Neuronal stem cell (in vitro differentiated cells): ENCODE results near the gene ERC1.

Experiments used
- DNase-seq: peaks from one replicate; pipeline ENCODE4 v3.0.0-alpha.2; 2013; ENCODE audit warnings: low spot score
- H2AFZ ChIP-seq: one replicate; pipeline ENCODE4 v1.6.1; 2013; ENCODE audit warnings: mild to moderate bottlenecking, low read length, inconsistent platforms
- H2AK5ac ChIP-seq: 2 replicates; pipeline ENCODE4 v1.6.1; 2013; ENCODE audit warnings: low read depth, mild to moderate bottlenecking, inconsistent platforms, low read length, moderate library complexity, mixed read lengths
- H2BK120ac ChIP-seq: 2 replicates; pipeline ENCODE4 v1.6.1; 2013; ENCODE audit warnings: low read depth, mild to moderate bottlenecking, inconsistent platforms, low read length, moderate library complexity, mixed read lengths
- H2BK12ac ChIP-seq: one replicate; pipeline ENCODE4 v1.6.1; 2013; ENCODE audit warnings: low read length, inconsistent platforms
- H2BK15ac ChIP-seq: 2 replicates; pipeline ENCODE4 v1.6.1; 2013; ENCODE audit warnings: mild to moderate bottlenecking, low read length, inconsistent platforms, mixed read lengths
- H2BK5ac ChIP-seq: one replicate; pipeline ENCODE4 v1.6.1; 2013; ENCODE audit warnings: inconsistent platforms, mild to moderate bottlenecking, low read length, moderate library complexity
- H3K14ac ChIP-seq: one replicate; pipeline ENCODE4 v1.6.1; 2013; ENCODE audit warnings: low read length, inconsistent platforms
- H3K18ac ChIP-seq: 2 replicates; pipeline ENCODE4 v1.6.1; 2013; ENCODE audit warnings: low read length, inconsistent platforms
- H3K23ac ChIP-seq: 2 replicates; pipeline ENCODE4 v1.6.1; 2013; ENCODE audit warnings: low read depth, mild to moderate bottlenecking, mixed read lengths, low read length, inconsistent platforms; ENCODE audit not compliant: poor library complexity
- H3K27ac ChIP-seq: replicated peaks from 3 replicates; pipeline ENCODE4 v1.5.1; 2013; ENCODE audit warnings: low read length, inconsistent platforms
- H3K27me3 ChIP-seq, 3 experiments: 2 replicates each; pipeline ENCODE4 v1.6.1; 2013; ENCODE audit warnings: low read length in 3 of 3, mild to moderate bottlenecking in 2 of 3, inconsistent platforms in 1 of 3, low read depth in 1 of 3, mixed read lengths in 1 of 3, moderate library complexity in 1 of 3; ENCODE audit not compliant: control insufficient read depth in 3 of 3, insufficient read depth in 3 of 3
- H3K36me3 ChIP-seq, 2 donors: replicated peaks in 1 of 2; 2 replicates each; pipeline ENCODE4 v1.6.1; 2013; ENCODE audit warnings: low read length in 2 of 2; ENCODE audit not compliant: control insufficient read depth in 2 of 2, insufficient read depth in 2 of 2
- H3K4ac ChIP-seq: 2 replicates; pipeline ENCODE4 v1.6.1; 2013; ENCODE audit warnings: inconsistent platforms, mild to moderate bottlenecking, low read length, moderate library complexity
- H3K4me1 ChIP-seq, 2 donors: 1 replicate in 1 of 2; 2 replicates in 1 of 2; pipeline ENCODE4 v1.6.1; 2013; ENCODE audit warnings: low read length in 2 of 2, low read depth in 1 of 2; ENCODE audit not compliant: control insufficient read depth in 2 of 2, insufficient read depth in 1 of 2
- H3K4me2 ChIP-seq: one replicate; pipeline ENCODE4 v1.6.1; 2013; ENCODE audit warnings: mild to moderate bottlenecking, low read length, inconsistent platforms; ENCODE audit not compliant: insufficient read depth, poor library complexity, severe bottlenecking
- H3K4me3 ChIP-seq, 2 donors: 2 replicates each; pipeline ENCODE4 v1.5.1; 2013; ENCODE audit warnings: low read length in 2 of 2, mild to moderate bottlenecking in 2 of 2, inconsistent platforms in 1 of 2, moderate library complexity in 1 of 2
- H3K79me1 ChIP-seq: one replicate; pipeline ENCODE4 v1.6.1; 2013; ENCODE audit warnings: low read depth, mild to moderate bottlenecking, inconsistent platforms, low read length, moderate library complexity
- H3K9ac ChIP-seq: one replicate; pipeline ENCODE4 v1.6.1; 2013; ENCODE audit warnings: mild to moderate bottlenecking, low read depth, low read length, inconsistent platforms; ENCODE audit not compliant: poor library complexity
- H3K9me3 ChIP-seq, 2 donors: replicated peaks in 1 of 2; 2 replicates each; pipeline versions ENCODE3 to v1.6.1; 2013; ENCODE audit warnings: low read length in 2 of 2, mild to moderate bottlenecking in 2 of 2, inconsistent platforms in 1 of 2, low read depth in 1 of 2, mixed read lengths in 1 of 2, moderate library complexity in 1 of 2; ENCODE audit not compliant: control insufficient read depth in 2 of 2, insufficient read depth in 1 of 2
- H4K8ac ChIP-seq: one replicate; pipeline ENCODE4 v1.6.1; 2013; ENCODE audit warnings: low read depth, mild to moderate bottlenecking, inconsistent platforms, low read length, moderate library complexity
- H4K91ac ChIP-seq: one replicate; pipeline ENCODE4 v1.6.1; 2013; ENCODE audit warnings: low read length, low read depth, mild to moderate bottlenecking, inconsistent platforms; ENCODE audit not compliant: poor library complexity
- WGBS, 2 donors: extraction: QIAGEN DNeasy Blood & Tissue Kit; methylation state at CpG; one replicate each; pipeline ENCODE4 v1.1.7; 2013; ENCODE audit warnings: missing lambda C conversion rate in 2 of 2, mixed read lengths in 1 of 2; ENCODE audit not compliant: insufficient read length in 2 of 2, insufficient replicate concordance in 1 of 2; ENCODE audit errors: extremely low coverage in 2 of 2; 5-methylcytosine and 5-hydroxymethylcytosine counted together

ERC1 gene

DNA sequence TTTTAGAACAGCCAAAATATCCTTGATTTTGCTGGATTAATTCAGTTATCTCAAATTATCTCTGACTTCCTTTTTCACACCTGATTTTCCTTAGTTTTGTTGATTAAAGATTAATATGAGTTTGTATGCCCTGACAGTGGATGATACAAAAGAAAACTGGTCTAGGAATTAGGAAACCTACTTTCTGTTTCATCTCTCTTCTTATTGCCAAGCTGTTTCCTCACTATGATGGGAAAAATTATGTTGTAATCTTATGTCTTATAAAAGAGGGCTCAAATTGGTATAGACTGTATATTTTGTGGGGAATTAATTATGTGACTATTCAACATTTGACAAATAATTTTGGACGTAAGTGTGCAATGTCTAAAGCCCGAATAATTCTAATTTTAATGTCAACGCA lies 331.8 kb downstream of the ERC1 start:
- Histone ChIP-seq H4K8ac (no peak overlapping the region), H4K91ac (no peak overlapping the region), H2BK12ac (no peak overlapping the region), H2BK5ac (no peak overlapping the region), H3K79me1 (no peaks in the 10 kb centered on the region), H3K27ac (no peak overlapping the region), H3K9ac (no peak overlapping the region), H2BK15ac (no peak overlapping the region), H3K4ac (no peak overlapping the region), H3K18ac (no peak overlapping the region), H3K9me3 (no peaks in the 10 kb centered on the region), H3K4me3 (no peak overlapping the region), H3K27me3 (no peaks in the 10 kb centered on the region), H3K4me2 (no peak overlapping the region), H2AK5ac (no peak overlapping the region), H3K14ac (no peak overlapping the region), H2AFZ (no peak overlapping the region), H2BK120ac (no peak overlapping the region), H3K4me1 (peaks cover 3 to 8% of the 10 kb centered on the region in 2 donors), H3K36me3 (no peaks in the 10 kb centered on the region), H3K23ac (no peak overlapping the region)
- no peak for DNase-seq
- no CpG with 5 or more reads among the region's 3 CpGs for WGBS, 2 donors

DNA sequence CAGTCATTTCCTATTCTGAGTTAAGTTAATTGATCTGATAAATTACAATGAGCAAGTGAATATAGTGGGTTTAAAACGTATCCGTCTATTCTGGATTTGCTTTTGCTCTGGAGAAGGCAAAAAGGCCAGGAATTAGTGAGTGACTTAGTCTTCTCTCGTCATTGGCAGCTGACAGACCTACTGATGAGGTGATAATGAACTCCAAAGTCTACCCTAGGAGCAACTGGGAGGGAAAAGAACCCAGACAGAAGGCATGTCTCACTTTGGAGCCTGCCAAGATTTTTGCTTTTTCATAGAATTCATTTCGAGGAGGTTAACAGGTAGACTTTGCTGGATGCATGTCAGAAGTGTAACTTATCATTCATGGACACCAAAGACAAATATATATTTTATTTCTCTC lies 333.1 kb downstream of the ERC1 start:
- H3K18ac ChIP-seq: no peak overlapping the region
- H3K4me1 ChIP-seq: no peaks in the 10 kb centered on the region
- no peak overlapping the region for H2AFZ ChIP-seq
- H2AK5ac ChIP-seq: no peak overlapping the region
- no peaks in the 10 kb centered on the region for H3K9me3 ChIP-seq
- no peak overlapping the region for H2BK12ac ChIP-seq
- H3K36me3 ChIP-seq: no peaks in the 10 kb centered on the region
- no peak overlapping the region for H2BK15ac ChIP-seq
- H3K23ac ChIP-seq: no peak overlapping the region
- H2BK5ac ChIP-seq: no peak overlapping the region
- H3K27me3 ChIP-seq: no peaks in the 10 kb centered on the region
- H2BK120ac ChIP-seq: no peak overlapping the region
- H3K9ac ChIP-seq: no peak overlapping the region
- no peak overlapping the region for H3K4ac ChIP-seq
- no peak overlapping the region for H4K91ac ChIP-seq
- H3K79me1 ChIP-seq: no peaks in the 10 kb centered on the region
- H3K4me3 ChIP-seq: no peak overlapping the region
- no peak for DNase-seq
- no peak overlapping the region for H3K4me2 ChIP-seq
- no peak overlapping the region for H3K14ac ChIP-seq
- no peak overlapping the region for H3K27ac ChIP-seq
- no peak overlapping the region for H4K8ac ChIP-seq
- no CpG with 5 or more reads among the region's 4 CpGs for WGBS, 2 donors

GRCh38 chr12:1324910-1325309 lies 333.9 kb downstream of the ERC1 start:
- Histone ChIP-seq H3K4me1 (no peaks in the 10 kb centered on the region), H2AFZ (no peak overlapping the region), H4K91ac (no peak overlapping the region), H2BK5ac (no peak overlapping the region), H4K8ac (no peak overlapping the region), H3K79me1 (no peaks in the 10 kb centered on the region), H3K9ac (no peak overlapping the region), H3K4ac (no peak overlapping the region), H2BK12ac (no peak overlapping the region), H3K27ac (no peak overlapping the region), H2BK15ac (no peak overlapping the region), H3K36me3 (no peaks in the 10 kb centered on the region), H3K14ac (no peak overlapping the region), H3K23ac (no peak overlapping the region), H2BK120ac (no peak overlapping the region), H3K4me3 (no peak overlapping the region), H2AK5ac (no peak overlapping the region), H3K27me3 (no peaks in the 10 kb centered on the region), H3K4me2 (no peak overlapping the region), H3K18ac (no peak overlapping the region), H3K9me3 (no peaks in the 10 kb centered on the region)
- WGBS, 2 donors: no CpG with 5 or more reads among the region's 5 CpGs
- no peak for DNase-seq

DNA sequence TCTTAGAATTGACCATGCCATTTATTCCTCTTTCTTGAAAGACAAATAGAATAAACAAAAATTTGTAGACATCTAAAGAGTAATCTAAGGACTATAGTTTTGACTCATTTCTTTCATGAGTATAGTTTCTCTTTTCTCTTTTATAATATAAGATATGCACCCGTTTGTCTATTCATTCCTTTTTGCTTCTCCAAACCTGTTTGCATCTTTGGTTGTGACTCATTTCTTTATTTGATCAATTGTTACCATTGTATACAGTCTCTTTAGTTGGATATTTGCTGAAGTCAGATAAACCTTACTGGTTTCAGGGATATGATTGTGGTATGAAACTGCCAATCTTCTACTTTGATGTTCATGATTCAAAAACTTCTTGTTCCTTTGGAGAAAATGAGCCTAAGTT lies 334.6 kb downstream of the ERC1 start:
- H3K79me1 ChIP-seq: no peaks in the 10 kb centered on the region
- no peak overlapping the region for H3K14ac ChIP-seq
- H3K9ac ChIP-seq: no peak overlapping the region
- no peak overlapping the region for H3K18ac ChIP-seq
- no peaks in the 10 kb centered on the region for H3K4me1 ChIP-seq
- H3K27me3 ChIP-seq: no peaks in the 10 kb centered on the region
- no peak overlapping the region for H2AFZ ChIP-seq
- no peak overlapping the region for H3K27ac ChIP-seq
- H3K36me3 ChIP-seq: no peaks in the 10 kb centered on the region
- no peaks in the 10 kb centered on the region for H3K9me3 ChIP-seq
- no peak overlapping the region for H2AK5ac ChIP-seq
- H3K4ac ChIP-seq: no peak overlapping the region
- H4K8ac ChIP-seq: no peak overlapping the region
- no CpG with 5 or more reads among the region's 1 CpG for WGBS, 2 donors
- no peak overlapping the region for H3K4me3 ChIP-seq
- H2BK5ac ChIP-seq: no peak overlapping the region
- H2BK12ac ChIP-seq: no peak overlapping the region
- H3K4me2 ChIP-seq: no peak overlapping the region
- no peak overlapping the region for H2BK15ac ChIP-seq
- no peak for DNase-seq
- no peak overlapping the region for H4K91ac ChIP-seq
- no peak overlapping the region for H2BK120ac ChIP-seq
- H3K23ac ChIP-seq: no peak overlapping the region
